Choroid plexus epithelial cell (primary cell): Measurements from ENCODE around the gene MYOG.

Experiments used
- DNase-seq: peaks from one replicate; pipeline ENCODE4 v3.0.0-alpha.2; 2010; ENCODE audit warnings: low read depth
- H3K4me3 ChIP-seq: 2 replicates; pipeline ENCODE4 v1.5.1; 2011; ENCODE audit warnings: low read depth, mild to moderate bottlenecking, control low read depth, low read length, moderate library complexity
- TF ChIP-seq, protein P1 (sequence below): conservative IDR thresholded peaks from 2 replicates; pipeline ENCODE4 v1.5.1; 2011; ENCODE audit warnings: low read depth, mild to moderate bottlenecking, control low read depth, inconsistent platforms, low read length, moderate library complexity

Gene MYOG

DNA sequence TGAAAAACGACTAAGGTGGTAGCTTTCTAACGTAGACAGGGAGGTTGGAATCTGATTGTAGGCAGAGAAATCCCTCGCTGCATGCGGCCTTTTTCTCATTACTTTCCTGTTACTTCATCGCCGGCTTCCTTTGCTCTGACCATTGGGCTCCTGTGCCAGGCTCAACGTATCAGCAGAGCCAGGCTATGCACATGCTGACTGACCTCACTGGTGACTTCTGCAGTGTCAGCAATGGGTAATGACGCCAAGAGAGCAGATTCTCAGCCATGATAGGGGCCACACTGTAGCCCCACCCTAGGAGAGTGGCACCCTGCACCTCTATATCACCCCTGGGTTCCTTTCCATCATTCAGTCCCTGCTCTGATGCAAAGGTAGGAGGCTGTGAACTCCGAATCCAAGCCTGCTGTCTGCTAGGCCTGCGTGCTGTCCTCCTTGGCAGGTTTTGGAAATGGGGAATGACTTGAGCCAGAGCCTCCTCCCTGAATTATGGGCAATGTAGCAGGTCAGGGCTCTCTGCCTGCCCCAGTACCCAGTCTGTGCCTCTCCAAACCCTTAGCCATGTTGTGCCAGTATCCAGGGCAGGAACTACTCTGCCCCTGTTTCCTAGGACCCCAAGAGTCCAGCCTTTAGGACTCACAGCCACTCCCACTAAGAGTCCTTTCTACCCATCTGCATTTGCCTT lies 48.2 kb downstream of the MYOG start:
- H3K4me3 ChIP-seq, result no peak overlapping the region
- TF ChIP-seq, protein P1, sequence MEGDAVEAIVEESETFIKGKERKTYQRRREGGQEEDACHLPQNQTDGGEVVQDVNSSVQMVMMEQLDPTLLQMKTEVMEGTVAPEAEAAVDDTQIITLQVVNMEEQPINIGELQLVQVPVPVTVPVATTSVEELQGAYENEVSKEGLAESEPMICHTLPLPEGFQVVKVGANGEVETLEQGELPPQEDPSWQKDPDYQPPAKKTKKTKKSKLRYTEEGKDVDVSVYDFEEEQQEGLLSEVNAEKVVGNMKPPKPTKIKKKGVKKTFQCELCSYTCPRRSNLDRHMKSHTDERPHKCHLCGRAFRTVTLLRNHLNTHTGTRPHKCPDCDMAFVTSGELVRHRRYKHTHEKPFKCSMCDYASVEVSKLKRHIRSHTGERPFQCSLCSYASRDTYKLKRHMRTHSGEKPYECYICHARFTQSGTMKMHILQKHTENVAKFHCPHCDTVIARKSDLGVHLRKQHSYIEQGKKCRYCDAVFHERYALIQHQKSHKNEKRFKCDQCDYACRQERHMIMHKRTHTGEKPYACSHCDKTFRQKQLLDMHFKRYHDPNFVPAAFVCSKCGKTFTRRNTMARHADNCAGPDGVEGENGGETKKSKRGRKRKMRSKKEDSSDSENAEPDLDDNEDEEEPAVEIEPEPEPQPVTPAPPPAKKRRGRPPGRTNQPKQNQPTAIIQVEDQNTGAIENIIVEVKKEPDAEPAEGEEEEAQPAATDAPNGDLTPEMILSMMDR, result no peak
- no peak for DNase-seq

DNA sequence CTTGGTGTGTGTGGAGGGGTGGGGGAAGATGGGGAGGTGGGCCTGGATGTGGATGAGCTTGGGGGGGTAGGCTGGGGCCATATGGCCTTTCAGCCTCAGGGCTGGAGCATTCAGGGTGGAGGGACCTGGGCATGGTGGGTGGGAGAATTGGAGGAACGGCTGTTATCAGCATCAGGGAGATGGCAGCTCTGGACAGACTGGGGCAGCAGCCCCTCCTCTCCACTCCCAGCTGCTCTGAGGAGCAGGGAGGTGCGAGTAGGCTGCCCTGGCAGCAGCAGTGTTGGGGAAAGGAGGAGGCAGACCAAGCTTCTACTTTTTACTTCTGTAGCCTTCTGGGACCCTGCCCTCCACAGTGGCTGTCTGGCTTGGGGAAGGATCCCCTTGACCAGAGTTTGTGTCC lies 49.3 kb downstream of the MYOG start:
- no peak for DNase-seq
- no peak overlapping the region for H3K4me3 ChIP-seq
- TF ChIP-seq, protein P1, result no peak

DNA sequence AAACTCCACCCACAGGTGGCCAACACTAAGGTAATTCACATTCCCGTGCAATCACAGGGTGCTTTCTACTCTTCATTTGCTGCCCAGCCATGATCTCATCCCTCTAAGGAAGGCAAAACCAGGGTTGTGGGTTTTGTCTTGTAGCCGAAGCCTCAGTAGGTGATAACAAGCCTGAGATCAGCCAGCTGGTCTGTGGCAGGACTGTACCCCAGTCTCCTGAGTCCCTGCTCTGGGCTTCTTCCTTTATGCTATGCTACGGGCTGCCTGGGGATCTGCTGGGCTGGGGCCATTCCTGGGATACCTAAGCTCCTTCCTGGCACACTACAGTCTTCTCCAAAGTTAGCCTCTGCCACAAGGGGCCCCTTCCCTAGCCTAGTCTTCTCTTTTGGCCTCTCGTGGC lies 49.7 kb downstream of the MYOG start:
- no peak overlapping the region for H3K4me3 ChIP-seq
- TF ChIP-seq, protein P1, result no peak
- no peak for DNase-seq

DNA sequence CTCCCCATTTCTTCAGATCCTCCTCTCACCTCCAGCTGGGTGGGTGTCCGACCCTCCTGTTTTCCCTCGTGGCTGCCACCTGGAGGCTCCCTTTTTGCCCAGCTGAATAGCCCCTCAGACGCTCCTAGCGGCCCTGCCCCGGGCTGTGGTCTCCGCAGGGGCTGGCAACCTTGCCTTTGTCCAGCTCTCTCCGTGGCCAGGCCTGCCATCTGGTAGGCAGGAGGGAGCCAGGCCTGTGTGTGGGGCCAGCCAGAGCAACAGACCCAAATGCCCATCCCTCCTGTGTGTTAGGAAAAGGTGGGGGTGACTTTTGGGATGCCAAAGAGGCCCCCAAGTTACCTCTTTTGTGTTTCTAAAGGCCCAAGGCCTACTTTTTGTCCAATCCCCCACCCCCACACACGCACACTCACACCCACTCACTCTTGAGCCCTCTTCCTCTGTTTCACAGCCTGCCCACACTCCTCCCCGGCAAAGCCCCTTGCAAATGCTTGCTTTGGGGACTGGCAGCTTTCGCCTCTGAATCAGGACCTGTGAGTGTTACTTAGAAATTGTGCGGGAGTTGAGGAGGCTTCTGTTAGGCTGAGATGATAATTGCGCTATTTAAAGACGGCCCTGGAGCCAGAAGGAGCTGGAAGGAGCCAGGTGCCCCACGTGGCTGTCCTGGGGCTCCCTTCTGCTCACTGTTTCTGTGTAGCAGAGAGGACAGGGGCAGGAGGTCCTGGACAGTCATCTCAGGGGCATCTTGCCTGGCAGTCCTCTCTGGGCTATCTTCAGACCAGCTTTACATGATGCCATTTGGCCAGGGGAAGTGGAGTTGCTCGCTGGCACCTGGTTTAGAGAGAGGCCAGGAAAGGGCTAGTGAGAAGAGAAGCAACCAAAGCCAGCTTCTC lies 50.5 kb downstream of the MYOG start:
- DNase-seq, result no peak
- TF ChIP-seq, protein P1, result no peak
- H3K4me3 ChIP-seq, result no peak overlapping the region

DNA sequence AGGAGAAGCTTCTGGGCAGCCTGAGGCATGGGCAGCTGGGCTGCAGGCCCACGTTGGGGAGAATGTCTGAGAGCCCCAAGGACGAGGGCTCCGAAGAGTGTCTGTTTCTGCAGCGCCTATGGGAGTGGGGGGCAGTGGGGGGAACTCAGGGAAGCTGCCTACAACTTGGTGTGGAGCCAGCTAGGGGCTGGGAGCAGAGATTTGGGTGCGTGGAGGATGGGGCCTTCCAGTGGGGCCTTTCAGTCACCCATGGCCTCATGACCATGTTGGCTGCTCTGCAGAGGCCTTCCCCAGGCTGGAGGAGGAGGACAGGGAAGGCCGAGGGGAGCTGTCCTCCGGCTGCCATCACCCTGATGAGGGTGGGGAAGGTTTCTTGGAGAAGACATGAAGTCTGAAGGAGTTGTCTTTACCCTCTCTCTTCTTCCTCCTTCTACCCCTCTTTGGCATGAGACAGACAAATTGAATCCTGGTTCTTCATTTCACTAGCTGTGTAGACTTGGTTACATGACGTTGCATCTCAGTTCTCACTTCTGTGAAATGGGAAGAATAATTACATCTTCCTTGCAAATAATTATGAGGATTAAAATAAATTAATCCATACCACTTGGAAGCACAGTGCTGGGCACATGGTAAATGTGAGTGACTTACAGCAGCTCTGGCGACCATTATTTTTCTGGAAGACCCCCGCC lies 51.2 kb downstream of the MYOG start:
- no peak for DNase-seq
- TF ChIP-seq, protein P1, result no peak
- no peak overlapping the region for H3K4me3 ChIP-seq

DNA sequence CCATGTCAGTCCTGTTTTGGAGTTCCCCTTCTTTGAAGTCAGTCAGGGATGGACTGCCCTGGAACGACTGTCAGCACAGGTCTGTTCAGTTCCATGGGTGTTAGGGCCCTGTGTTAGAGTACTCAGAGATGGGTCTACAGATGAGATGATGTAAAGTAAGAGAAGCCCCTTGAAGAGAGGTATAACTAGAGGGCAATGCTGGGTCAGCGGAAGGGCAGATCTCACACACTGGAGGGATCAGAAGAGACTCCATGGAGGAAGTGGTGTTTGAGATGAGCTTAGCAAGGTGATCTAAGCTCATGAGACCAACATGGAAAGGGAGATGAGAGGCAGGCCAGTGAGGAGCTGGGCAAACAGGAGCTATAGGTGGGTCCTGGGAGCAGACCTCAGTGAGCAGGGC lies 51.9 kb downstream of the MYOG start:
- no peak overlapping the region for H3K4me3 ChIP-seq
- no peak for DNase-seq
- TF ChIP-seq, protein P1, result no peak
